ENCODE results near the gene GALNT14.

GALNT14 gene

DNA sequence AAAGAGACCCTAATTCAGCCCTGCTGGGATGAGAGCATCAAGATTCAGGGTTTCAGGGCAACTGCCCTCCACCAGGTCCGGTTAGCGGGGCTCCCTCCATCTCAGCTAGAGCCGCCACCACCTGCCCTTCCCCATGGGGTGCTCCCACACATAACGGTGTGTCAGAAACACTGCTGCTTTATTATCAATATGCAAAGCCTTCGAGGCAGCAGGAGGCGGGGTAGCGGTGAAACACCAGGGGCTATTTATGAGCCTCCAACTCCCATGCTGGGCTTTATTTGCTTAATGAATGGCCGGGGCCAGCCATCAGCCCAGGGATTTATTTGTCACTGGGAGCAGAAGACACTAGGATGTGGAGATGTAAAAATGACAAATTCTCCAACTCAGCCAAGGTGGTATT, 109.8 kb downstream of the GALNT14 start:
- H3K9me3 ChIP-seq: no peaks in the 10 kb centered on the region
- TF ChIP-seq, protein P1, sequence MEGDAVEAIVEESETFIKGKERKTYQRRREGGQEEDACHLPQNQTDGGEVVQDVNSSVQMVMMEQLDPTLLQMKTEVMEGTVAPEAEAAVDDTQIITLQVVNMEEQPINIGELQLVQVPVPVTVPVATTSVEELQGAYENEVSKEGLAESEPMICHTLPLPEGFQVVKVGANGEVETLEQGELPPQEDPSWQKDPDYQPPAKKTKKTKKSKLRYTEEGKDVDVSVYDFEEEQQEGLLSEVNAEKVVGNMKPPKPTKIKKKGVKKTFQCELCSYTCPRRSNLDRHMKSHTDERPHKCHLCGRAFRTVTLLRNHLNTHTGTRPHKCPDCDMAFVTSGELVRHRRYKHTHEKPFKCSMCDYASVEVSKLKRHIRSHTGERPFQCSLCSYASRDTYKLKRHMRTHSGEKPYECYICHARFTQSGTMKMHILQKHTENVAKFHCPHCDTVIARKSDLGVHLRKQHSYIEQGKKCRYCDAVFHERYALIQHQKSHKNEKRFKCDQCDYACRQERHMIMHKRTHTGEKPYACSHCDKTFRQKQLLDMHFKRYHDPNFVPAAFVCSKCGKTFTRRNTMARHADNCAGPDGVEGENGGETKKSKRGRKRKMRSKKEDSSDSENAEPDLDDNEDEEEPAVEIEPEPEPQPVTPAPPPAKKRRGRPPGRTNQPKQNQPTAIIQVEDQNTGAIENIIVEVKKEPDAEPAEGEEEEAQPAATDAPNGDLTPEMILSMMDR (IDR thresholded peaks at IDR 0.05; ENCODE audit: low read depth, low read length): no peak
- H3K4me3 ChIP-seq (ENCODE audit: low read depth, low read length): no peak overlapping the region
- no peaks in the 10 kb centered on the region for H3K27me3 ChIP-seq
- no peaks in the 10 kb centered on the region for H3K4me1 ChIP-seq
- DNase-seq: no peak
- no peaks in the 10 kb centered on the region for H3K36me3 ChIP-seq

DNA sequence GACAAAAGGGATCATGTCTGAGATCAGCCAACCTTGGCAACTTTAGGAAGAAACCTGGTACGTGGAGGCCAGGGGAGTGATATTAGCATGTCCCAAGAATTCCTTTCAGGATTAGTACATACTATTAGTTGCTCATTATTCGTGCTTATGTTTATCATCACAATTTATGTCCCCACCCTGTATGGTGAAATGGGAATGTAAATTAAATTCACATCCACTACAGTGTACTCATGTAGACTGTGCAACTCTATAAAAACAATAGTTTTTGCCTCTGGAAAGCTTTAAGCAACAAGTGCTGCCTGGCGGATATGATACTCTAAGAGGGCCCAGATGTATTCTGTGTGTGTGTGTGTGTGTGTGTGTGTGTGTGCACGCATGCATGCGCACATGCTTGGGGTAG, 110.7 kb downstream of the GALNT14 start:
- Histone ChIP-seq H3K4me1 (no peaks in the 10 kb centered on the region), H3K36me3 (no peaks in the 10 kb centered on the region)

DNA sequence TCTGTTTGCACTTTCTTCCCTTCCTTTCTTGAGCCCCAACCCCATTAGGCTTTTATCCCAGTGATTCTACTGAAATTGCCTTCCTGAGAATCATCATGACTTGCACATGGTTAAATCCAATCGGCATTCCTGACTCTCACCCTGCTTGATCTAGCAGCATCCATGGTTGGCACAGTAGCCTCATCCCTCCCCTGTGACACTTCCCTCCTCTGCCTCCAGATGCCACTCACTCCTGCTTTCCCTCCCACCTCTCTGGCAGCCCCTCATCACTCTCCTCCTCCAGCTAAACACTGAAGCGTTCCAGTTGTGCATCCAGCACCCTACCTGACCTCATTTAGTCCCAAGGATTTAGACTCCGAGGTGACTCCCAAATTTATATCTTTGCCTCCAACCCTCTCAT, 114.7 kb downstream of the GALNT14 start:
- H3K4me3 ChIP-seq (ENCODE audit: low read depth, low read length): no peak overlapping the region
- no peak for DNase-seq
- TF ChIP-seq, protein P1 (IDR thresholded peaks at IDR 0.05; ENCODE audit: low read depth, low read length): no peak
- no peaks in the 10 kb centered on the region for H3K4me1 ChIP-seq
- no peaks in the 10 kb centered on the region for H3K9me3 ChIP-seq
- H3K27me3 ChIP-seq: no peaks in the 10 kb centered on the region
- no peaks in the 10 kb centered on the region for H3K36me3 ChIP-seq

More for the DNA sequence above, 110.7 kb downstream of the GALNT14 start:
- no peaks in the 10 kb centered on the region for H3K9me3 ChIP-seq
- no peak for DNase-seq
- no peak overlapping the region for H3K4me3 ChIP-seq (ENCODE audit: low read depth, low read length)
- TF ChIP-seq, protein P1 (IDR thresholded peaks at IDR 0.05; ENCODE audit: low read depth, low read length): no peak
- no peaks in the 10 kb centered on the region for H3K27me3 ChIP-seq

DNA sequence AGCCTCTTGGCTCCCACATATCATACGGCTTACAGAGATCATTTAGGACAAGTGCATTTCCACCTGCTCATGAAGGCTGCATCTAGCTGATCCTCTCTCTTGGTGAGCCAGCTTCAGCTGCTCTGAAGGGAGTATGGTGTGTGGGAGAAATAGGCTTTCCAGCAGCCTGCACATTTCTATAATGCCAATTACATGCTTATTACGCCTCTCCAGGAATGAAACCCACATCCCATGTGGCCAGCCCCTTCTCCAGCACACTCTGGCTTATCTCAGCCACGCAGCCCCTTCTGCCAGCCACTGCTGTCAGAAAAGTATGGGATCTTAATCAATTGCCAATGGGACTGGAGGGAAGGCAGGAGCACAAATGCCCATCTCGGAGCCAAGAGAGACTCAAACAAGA, 117.5 kb downstream of the GALNT14 start:
- H3K4me3 ChIP-seq (ENCODE audit: low read depth, low read length): no peak overlapping the region
- no peaks in the 10 kb centered on the region for H3K36me3 ChIP-seq
- no peak for DNase-seq
- no peaks in the 10 kb centered on the region for H3K27me3 ChIP-seq
- H3K9me3 ChIP-seq: no peaks in the 10 kb centered on the region
- TF ChIP-seq, protein P1 (IDR thresholded peaks at IDR 0.05; ENCODE audit: low read depth, low read length): no peak
- no peaks in the 10 kb centered on the region for H3K4me1 ChIP-seq

DNA sequence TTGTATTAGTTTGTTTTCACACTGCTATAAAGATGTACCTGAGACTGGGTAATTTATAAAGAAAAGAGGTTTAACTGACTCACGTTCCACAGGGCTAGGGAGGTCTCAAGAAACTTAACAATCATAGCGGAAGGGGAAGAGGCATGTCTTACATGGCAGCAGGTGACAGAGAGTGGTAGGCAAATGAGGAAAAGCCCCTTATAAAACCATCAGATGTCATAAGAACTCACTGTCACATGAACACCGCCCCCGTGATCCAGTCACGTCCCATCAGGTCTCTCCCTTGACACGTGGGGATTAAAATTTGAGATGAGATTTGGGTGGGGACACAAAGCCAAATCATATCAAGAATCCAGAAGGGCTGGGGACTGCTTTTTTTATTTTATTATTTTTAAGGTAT, 120.0 kb downstream of the GALNT14 start:
- no peaks in the 10 kb centered on the region for H3K27me3 ChIP-seq
- no peaks in the 10 kb centered on the region for H3K4me1 ChIP-seq
- DNase-seq: no peak
- no peaks in the 10 kb centered on the region for H3K9me3 ChIP-seq
- TF ChIP-seq, protein P1 (IDR thresholded peaks at IDR 0.05; ENCODE audit: low read depth, low read length): no peak
- no peak overlapping the region for H3K4me3 ChIP-seq (ENCODE audit: low read depth, low read length)
- H3K36me3 ChIP-seq: no peaks in the 10 kb centered on the region

DNA sequence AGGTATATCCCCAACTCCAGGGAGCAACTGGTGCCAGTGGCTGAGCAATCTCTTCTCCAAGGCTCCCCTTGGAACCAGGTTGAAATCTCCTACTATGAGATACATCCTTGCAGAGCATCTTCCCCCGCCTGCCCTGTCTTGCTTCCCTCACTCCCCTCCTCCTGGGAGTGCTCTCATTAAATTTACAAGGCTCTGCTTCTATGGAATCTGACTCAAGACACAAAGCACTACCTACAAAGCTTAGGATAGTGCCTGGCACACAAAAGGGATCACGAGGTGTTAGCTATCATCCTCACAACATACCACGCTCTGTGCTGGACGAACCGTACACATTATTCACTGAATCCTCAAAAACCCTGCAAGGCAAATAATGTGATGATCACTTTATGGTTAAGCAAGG, 121.6 kb downstream of the GALNT14 start:
- Histone ChIP-seq H3K27me3 (no peaks in the 10 kb centered on the region), H3K4me3 (ENCODE audit: low read depth, low read length) (no peak overlapping the region), H3K9me3 (no peaks in the 10 kb centered on the region), H3K36me3 (no peaks in the 10 kb centered on the region), H3K4me1 (peaks cover 15% of the 10 kb centered on the region)
- TF ChIP-seq, protein P1 (IDR thresholded peaks at IDR 0.05; ENCODE audit: low read depth, low read length): no peak
- DNase-seq: no peak

All from BE2C (cell line).